Activated naive CD4-positive, alpha-beta T cell treated with anti-CD3 and anti-CD28 coated beads, Interleukin-2, amount 50 U/mL, for 72 hours (primary cell): Measurements from ENCODE around the gene FAM135A. TPM values are rescaled to one million over a fixed set of nuclear protein-coding genes. Genes with fewer than 3 reads are reported as not detected.
"Not testable (repeated sequence)": the region's sequence is repeated elsewhere in the genome, so short reads cannot be mapped to it uniquely, and the experiment has no call there.

Experiments
- ATAC-seq, 2 donors: fragments of 150-1000 bp; cut with Tn5 transposase; 2 replicates each; pipeline ENCODE4 v1.10.0; 2021; ENCODE audit warnings: mild to moderate bottlenecking in 2 of 2, moderate library complexity in 2 of 2
- DNase-seq, 2 donors: peaks; one replicate each; pipeline ENCODE4 v3.0.0; 2021 to 2022; ENCODE audit warnings: low spot score in 2 of 2
- H3K27ac Mint-ChIP-seq, 2 donors: one replicate each; pipeline ENCODE4 v1.8.0; 2022; ENCODE audit warnings: mild to moderate bottlenecking in 2 of 2, mixed read lengths in 2 of 2
- H3K36me3 Mint-ChIP-seq, 2 donors: one replicate each; pipeline ENCODE4 v1.8.0; 2022; ENCODE audit warnings: mixed read lengths in 2 of 2
- H3K9me3 Mint-ChIP-seq, 2 donors: one replicate each; pipeline ENCODE4 v1.8.0; 2022; ENCODE audit warnings: mixed read lengths in 2 of 2
- total RNA-seq, 2 donors: library from RNA; stranded (reverse); gene quantifications; one replicate each; pipeline ENCODE4 v1.2.3, GENCODE V29; 2022

FAM135A gene
- total RNA-seq, 2 donors from 2014 or later, result 8.0 to 11.3 TPM

DNA sequence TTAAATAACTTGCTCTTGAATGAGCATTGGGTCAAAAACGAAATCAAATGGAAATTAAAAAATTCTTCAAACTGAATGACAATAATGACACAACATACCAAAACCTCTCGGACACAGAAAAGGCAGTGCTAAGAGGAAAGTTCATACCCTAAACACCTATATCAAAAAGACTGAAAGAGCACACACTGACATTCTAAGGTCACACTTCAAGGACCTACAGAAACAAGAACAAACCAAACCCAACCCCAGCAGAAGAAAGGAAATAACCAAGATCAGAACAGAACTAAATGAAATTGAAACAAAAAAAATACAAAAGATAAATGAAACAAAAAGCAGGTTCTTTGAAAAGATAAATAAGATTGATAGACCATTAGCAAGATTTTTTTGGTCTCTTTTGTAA, 194.1 kb downstream of the FAM135A start:
- ATAC-seq, DNase-seq: not testable (repeated sequence)
- peaks cover 15 to 17% of the 10 kb centered on the region in 2 donors for H3K9me3 Mint-ChIP-seq
- H3K36me3 Mint-ChIP-seq, result peaks cover 18 to 20% of the 10 kb centered on the region in 2 donors
- H3K27ac Mint-ChIP-seq, result peak overlapping the region in 1 of 2 donors; percentile 40

DNA sequence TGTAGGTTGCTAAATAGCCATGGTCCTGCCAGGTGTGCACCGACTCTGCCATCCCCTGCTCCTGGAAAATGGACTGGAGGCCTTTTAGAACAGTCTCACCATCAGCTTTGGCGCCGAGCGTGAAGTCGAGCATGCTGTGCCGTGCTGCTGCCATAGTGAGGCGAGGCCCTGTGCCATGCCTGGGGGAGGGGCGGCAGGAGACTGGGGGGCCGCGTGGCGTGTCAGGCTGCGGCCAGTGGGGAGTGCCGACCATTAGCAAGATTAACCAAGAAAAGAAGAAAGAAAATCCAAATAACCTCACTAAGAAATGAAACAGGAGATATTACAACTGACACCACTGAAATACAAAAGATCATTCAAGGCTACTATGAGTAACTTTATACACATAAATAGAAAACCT, 195.9 kb downstream of the FAM135A start:
- not testable (repeated sequence) for ATAC-seq, DNase-seq, H3K27ac Mint-ChIP-seq, H3K9me3 Mint-ChIP-seq
- peaks cover 8 to 12% of the 10 kb centered on the region in 2 donors for H3K36me3 Mint-ChIP-seq

Other genes with a start within 250 kb of the FAM135A start
- gene COL9A1, start 110.4 kb upstream of the FAM135A start, total RNA-seq, result not detected
- gene SDHAF4, start 153.4 kb downstream of the FAM135A start, total RNA-seq, result 10 to 100 TPM; 13.3 to 14.4 TPM